GM21390 (cell line): ENCODE data around the gene FAM170B.

Experiments used
- ATAC-seq: cut with Tn5 transposase; IDR thresholded peaks from one replicate; pipeline ENCODE4 v1.9.1; 2021; ENCODE audit not compliant: unreplicated experiment

Gene FAM170B

GRCh38 chr10:49107111-49107886, 26.5 kb downstream of the FAM170B start:
- ATAC-seq = no peak

- ATAC-seq = no peak
Measured at GRCh38 chr10:49106451-49106850, 27.4 kb downstream of the FAM170B start.

- no peak for ATAC-seq
Measured at GRCh38 chr10:49105076-49105475, 28.7 kb downstream of the FAM170B start.

- ATAC-seq = no peak
Measured at GRCh38 chr10:49104323-49104722, 29.5 kb downstream of the FAM170B start.

- ATAC-seq = no peak
Measured at GRCh38 chr10:49103761-49104160, 30.1 kb downstream of the FAM170B start.

- ATAC-seq = no peak
Measured at GRCh38 chr10:49099046-49099445, 34.8 kb downstream of the FAM170B start.

- no peak for ATAC-seq
Measured at GRCh38 chr10:49096890-49097445, 36.9 kb downstream of the FAM170B start.

- ATAC-seq = no peak
Measured at GRCh38 chr10:49094646-49095045, 39.2 kb downstream of the FAM170B start.

- ATAC-seq = no peak
Measured at GRCh38 chr10:49093922-49094321, 39.9 kb downstream of the FAM170B start.

- no peak for ATAC-seq
Measured at GRCh38 chr10:49092477-49092876, 41.3 kb downstream of the FAM170B start.

- ATAC-seq = no peak
Measured at GRCh38 chr10:49091450-49092210, 42.2 kb downstream of the FAM170B start.

GRCh38 chr10:49090696-49091380, 43.0 kb downstream of the FAM170B start:
- ATAC-seq = no peak

- no peak for ATAC-seq
Measured at GRCh38 chr10:49090189-49090575, 43.6 kb downstream of the FAM170B start.

- no peak for ATAC-seq
Measured at GRCh38 chr10:49089557-49090188, 44.1 kb downstream of the FAM170B start.

- ATAC-seq = no peak
Measured at GRCh38 chr10:49089152-49089551, 44.7 kb downstream of the FAM170B start.

GRCh38 chr10:49086889-49087288, 46.9 kb downstream of the FAM170B start:
- ATAC-seq = no peak

GRCh38 chr10:49083261-49083660, 50.6 kb downstream of the FAM170B start:
- no peak for ATAC-seq

GRCh38 chr10:49082766-49083165, 51.1 kb downstream of the FAM170B start:
- no peak for ATAC-seq

- no peak for ATAC-seq
Measured at GRCh38 chr10:49081547-49082275, 52.1 kb downstream of the FAM170B start.
